WI38 (cell line): ENCODE results near the gene COL23A1.

Experiments
- H3K4me3 ChIP-seq: 2 replicates; pipeline ENCODE4 v1.5.1; 2011; ENCODE audit warnings: low read depth, mild to moderate bottlenecking, control low read depth, low read length
- CTCF ChIP-seq: IDR thresholded peaks from 2 replicates; pipeline ENCODE4 v1.5.1; 2012; ENCODE audit warnings: low read depth, mild to moderate bottlenecking, control low read depth, low read length

The COL23A1 gene

GRCh38 chr5:178339272-178339671 lies 250.9 kb downstream of the COL23A1 start:
- TF ChIP-seq CTCF: no peak
- H3K4me3 ChIP-seq: no peak overlapping the region

GRCh38 chr5:178338750-178339144 lies 251.4 kb downstream of the COL23A1 start:
- TF ChIP-seq CTCF: no peak
- H3K4me3 ChIP-seq: no peak overlapping the region

- H3K4me3 ChIP-seq: no peak overlapping the region
- TF ChIP-seq CTCF: no peak
These were observed 252.0 kb downstream of the COL23A1 start for GRCh38 chr5:178338126-178338749.

GRCh38 chr5:178337334-178337741 lies 252.9 kb downstream of the COL23A1 start:
- H3K4me3 ChIP-seq: no peak overlapping the region
- no peak for TF ChIP-seq CTCF

- no peak for TF ChIP-seq CTCF
- no peak overlapping the region for H3K4me3 ChIP-seq
These were observed 253.3 kb downstream of the COL23A1 start for GRCh38 chr5:178336889-178337288.

GRCh38 chr5:178335302-178336030 lies 254.7 kb downstream of the COL23A1 start:
- TF ChIP-seq CTCF: no peak
- H3K4me3 ChIP-seq: no peak overlapping the region

GRCh38 chr5:178334861-178335260 lies 255.3 kb downstream of the COL23A1 start:
- no peak overlapping the region for H3K4me3 ChIP-seq
- no peak for TF ChIP-seq CTCF
